ENCODE data around the gene CR1. TPM values are rescaled to one million over a fixed set of nuclear protein-coding genes. Genes with fewer than 3 reads are reported as not detected.
"Not testable (repeated sequence)": the region's sequence is repeated elsewhere in the genome, so short reads cannot be mapped to it uniquely, and the experiment has no call there.

The CR1 gene
- total RNA-seq, 2 experiments from 2014 or later = not detected

GRCh38 chr1:207634293-207634692 is 138.3 kb downstream of the CR1 start:
- intact Hi-C loops (cut with micrococcal nuclease); H3K4me3 Mint-ChIP-seq; H3K9me3 Mint-ChIP-seq; DNase-seq; H3K36me3 Mint-ChIP-seq (ENCODE audit: low read depth); H3K27me3 Mint-ChIP-seq (ENCODE audit: low read depth); H3K27ac Mint-ChIP-seq; H3K4me1 Mint-ChIP-seq (ENCODE audit: low read depth): not testable (repeated sequence)
- CTCF ChIA-PET = interaction anchor here (0.6 to 1.2 kb wide), 2 partner anchors 23 to 163 kb away, joined by 3 to 4 read pairs; no protein-coding TSS in a partner anchor

GRCh38 chr1:207635569-207636186 is 139.7 kb downstream of the CR1 start:
- intact Hi-C loops (cut with micrococcal nuclease); CTCF ChIA-PET; H3K27me3 Mint-ChIP-seq (ENCODE audit: low read depth); H3K9me3 Mint-ChIP-seq; H3K4me1 Mint-ChIP-seq (ENCODE audit: low read depth); DNase-seq; H3K27ac Mint-ChIP-seq; H3K36me3 Mint-ChIP-seq (ENCODE audit: low read depth); H3K4me3 Mint-ChIP-seq: not testable (repeated sequence)

- H3K4me1 Mint-ChIP-seq (ENCODE audit: low read depth); CTCF ChIA-PET; H3K4me3 Mint-ChIP-seq; H3K27ac Mint-ChIP-seq; H3K36me3 Mint-ChIP-seq (ENCODE audit: low read depth); H3K9me3 Mint-ChIP-seq; DNase-seq; intact Hi-C loops (cut with micrococcal nuclease): not testable (repeated sequence)
- peaks cover 11% of the 10 kb centered on the region for H3K27me3 Mint-ChIP-seq (ENCODE audit: low read depth)
Observed at GRCh38 chr1:207638487-207639145, 142.7 kb downstream of the CR1 start.

- not testable (repeated sequence) for H3K9me3 Mint-ChIP-seq
Observed at GRCh38 chr1:207639362-207639761, 143.4 kb downstream of the CR1 start.

GRCh38 chr1:207644166-207644851 is 148.4 kb downstream of the CR1 start:
- intact Hi-C loops (cut with micrococcal nuclease) = no loop called here
- H3K27ac Mint-ChIP-seq = no peak overlapping the region
- no peaks in the 10 kb centered on the region for H3K9me3 Mint-ChIP-seq
- no peak for DNase-seq
- H3K27me3 Mint-ChIP-seq (ENCODE audit: low read depth) = peaks cover 18% of the 10 kb centered on the region
- no peaks in the 10 kb centered on the region for H3K36me3 Mint-ChIP-seq (ENCODE audit: low read depth)
- H3K4me3 Mint-ChIP-seq = peak overlapping the region; percentile 72
- CTCF ChIA-PET = no interaction called here
- H3K4me1 Mint-ChIP-seq (ENCODE audit: low read depth) = peaks cover 7% of the 10 kb centered on the region

More at GRCh38 chr1:207639362-207639761, 143.4 kb downstream of the CR1 start:
- DNase-seq; H3K27ac Mint-ChIP-seq; CTCF ChIA-PET; H3K4me1 Mint-ChIP-seq (ENCODE audit: low read depth); H3K36me3 Mint-ChIP-seq (ENCODE audit: low read depth); intact Hi-C loops (cut with micrococcal nuclease); H3K4me3 Mint-ChIP-seq: not testable (repeated sequence)
- peaks cover 15% of the 10 kb centered on the region for H3K27me3 Mint-ChIP-seq (ENCODE audit: low read depth)

- Mint-ChIP-seq H3K27ac (no peak within 1 kb of the TSS), H3K36me3 (ENCODE audit: low read depth) (no peaks in the 10 kb centered on the region), H3K27me3 (ENCODE audit: low read depth) (peaks cover 16% of the 10 kb centered on the region), H3K4me3 (peak within 1 kb of the TSS; percentile 72), H3K4me1 (ENCODE audit: low read depth) (peaks cover 7% of the 10 kb centered on the region), H3K9me3 (no peaks in the 10 kb centered on the region)
- intact Hi-C loops (cut with micrococcal nuclease) = no loop called here
- CTCF ChIA-PET = no interaction called here
- peak; percentile 85 for DNase-seq
Observed at GRCh38 chr1:207644852-207645634, 149.1 kb downstream of the CR1 start, which contains the start of gene CR1L. Gene CR1L, plus strand, starts transcription at chr1:207645133. Its CDS starts 101 bp downstream, at chr1:207645234.

GRCh38 chr1:207645635-207646081 is 149.7 kb downstream of the CR1 start:
- CTCF ChIA-PET = interaction anchor here (0.7 kb wide), 1 partner anchor 228 kb away, joined by 3 read pairs; no protein-coding TSS in a partner anchor
- intact Hi-C loops (cut with micrococcal nuclease) = no loop called here
- Mint-ChIP-seq H3K27me3 (ENCODE audit: low read depth) (peaks cover 16% of the 10 kb centered on the region), H3K27ac (no peak overlapping the region), H3K4me3 (no peak overlapping the region), H3K4me1 (ENCODE audit: low read depth) (peaks cover 10% of the 10 kb centered on the region), H3K9me3 (no peaks in the 10 kb centered on the region), H3K36me3 (ENCODE audit: low read depth) (no peaks in the 10 kb centered on the region)
- no peak for DNase-seq

GRCh38 chr1:207646171-207646570 is 150.2 kb downstream of the CR1 start:
- no peak for DNase-seq
- intact Hi-C loops (cut with micrococcal nuclease) = no loop called here
- Mint-ChIP-seq H3K27ac (no peak overlapping the region), H3K36me3 (ENCODE audit: low read depth) (no peaks in the 10 kb centered on the region), H3K4me1 (ENCODE audit: low read depth) (peaks cover 10% of the 10 kb centered on the region), H3K4me3 (no peak overlapping the region), H3K27me3 (ENCODE audit: low read depth) (peaks cover 16% of the 10 kb centered on the region), H3K9me3 (no peaks in the 10 kb centered on the region)
- CTCF ChIA-PET = interaction anchor here (0.7 kb wide), 1 partner anchor 228 kb away, joined by 3 read pairs; no protein-coding TSS in a partner anchor

- Mint-ChIP-seq H3K27ac (no peak overlapping the region), H3K9me3 (no peaks in the 10 kb centered on the region), H3K4me1 (ENCODE audit: low read depth) (peaks cover 10% of the 10 kb centered on the region), H3K36me3 (ENCODE audit: low read depth) (no peaks in the 10 kb centered on the region), H3K4me3 (no peak overlapping the region), H3K27me3 (ENCODE audit: low read depth) (peaks cover 16% of the 10 kb centered on the region)
- CTCF ChIA-PET = interaction anchor here (0.6 kb wide), 1 partner anchor 150 kb away, joined by 3 read pairs; no protein-coding TSS in a partner anchor
- intact Hi-C loops (cut with micrococcal nuclease) = no loop called here
- DNase-seq = no peak
Observed at GRCh38 chr1:207646944-207647579, 151.1 kb downstream of the CR1 start.

GRCh38 chr1:207647671-207648333 is 151.8 kb downstream of the CR1 start:
- CTCF ChIA-PET = interaction anchor here (0.6 to 1.3 kb wide), 3 partner anchors 28 to 150 kb away, joined by 3 to 4 read pairs (median 3); no protein-coding TSS in a partner anchor
- H3K27me3 Mint-ChIP-seq (ENCODE audit: low read depth) = peaks cover 9% of the 10 kb centered on the region
- no peak for DNase-seq
- no peak overlapping the region for H3K4me3 Mint-ChIP-seq
- peaks cover 10% of the 10 kb centered on the region for H3K4me1 Mint-ChIP-seq (ENCODE audit: low read depth)
- intact Hi-C loops (cut with micrococcal nuclease) = no loop called here
- H3K27ac Mint-ChIP-seq = no peak overlapping the region
- H3K36me3 Mint-ChIP-seq (ENCODE audit: low read depth) = no peaks in the 10 kb centered on the region
- H3K9me3 Mint-ChIP-seq = no peaks in the 10 kb centered on the region
